GM18505 (cell line): ENCODE data around the gene SORCS3.
"Not testable (repeated sequence)": the region's sequence is repeated elsewhere in the genome, so short reads cannot be mapped to it uniquely, and the experiment has no call there.

Source experiments
- ATAC-seq: cut with Tn5 transposase; IDR thresholded peaks from one replicate; pipeline ENCODE4 v1.9.1; 2021; ENCODE audit not compliant: unreplicated experiment
- POLR2A ChIP-seq: IDR thresholded peaks from 4 replicates; pipeline ENCODE4 v1.6.1; 2011; ENCODE audit warnings: borderline replicate concordance; ENCODE audit not compliant: insufficient read depth, insufficient read length; ENCODE audit errors: extremely low read depth

The SORCS3 gene

DNA sequence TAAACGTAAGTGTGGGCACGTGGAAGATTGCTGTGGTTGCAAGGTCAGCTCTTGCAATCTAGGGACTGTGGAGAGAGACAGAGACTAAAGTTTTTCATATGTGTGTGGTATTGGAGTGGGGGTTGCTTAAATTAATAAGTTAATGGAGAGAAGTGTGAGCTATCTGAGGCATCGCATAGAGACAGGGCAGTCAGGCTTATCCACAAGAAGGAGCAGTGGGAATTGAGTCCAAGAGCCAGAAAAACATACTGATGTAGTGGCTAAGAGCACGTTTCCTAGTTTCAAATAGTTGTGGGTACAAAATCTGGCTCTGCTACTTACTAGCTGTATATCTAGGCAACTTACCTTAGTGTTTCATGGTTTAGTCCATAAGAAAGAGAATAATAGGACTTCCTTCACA is 65.8 kb downstream of the SORCS3 start:
- ATAC-seq: no peak
- no peak for TF ChIP-seq POLR2A

DNA sequence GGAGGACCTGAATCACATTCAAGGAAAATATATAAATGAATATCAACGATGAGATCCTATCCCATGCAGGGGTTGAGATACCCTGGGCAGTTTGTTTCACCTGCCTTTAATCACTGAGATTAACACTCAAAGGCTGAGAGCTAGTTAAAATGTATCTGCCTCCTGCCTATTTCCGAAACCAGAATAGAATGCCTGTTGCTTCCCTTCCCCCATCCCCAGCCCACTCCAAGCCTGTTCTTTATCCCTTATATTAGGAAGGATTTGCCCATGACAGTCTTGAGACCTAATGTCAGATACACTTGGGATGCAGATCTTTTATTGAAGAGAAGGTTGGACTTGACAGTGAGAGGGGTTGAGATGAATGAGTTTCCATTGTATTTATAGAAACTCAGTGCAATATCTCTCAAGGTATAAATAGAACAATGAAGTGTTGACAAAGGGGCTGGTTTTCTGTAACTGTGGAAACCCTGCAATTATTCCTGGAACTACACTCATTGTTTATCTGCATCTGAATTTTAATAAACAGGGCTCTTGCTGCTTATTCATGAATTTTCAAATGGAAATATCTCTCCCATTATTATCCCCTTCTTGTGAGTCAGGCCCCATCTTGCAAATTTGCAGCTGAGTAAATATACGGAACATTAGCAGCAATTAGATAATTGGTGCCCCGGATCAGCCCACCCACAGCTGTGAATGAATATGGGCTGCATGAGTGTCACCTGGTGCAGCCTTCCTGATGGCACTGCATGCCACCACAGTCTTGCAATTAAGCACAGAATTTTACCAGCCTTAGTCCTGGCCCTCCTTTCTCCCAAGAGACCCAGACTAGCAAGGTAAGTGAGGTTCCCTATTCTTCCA is 66.7 kb downstream of the SORCS3 start:
- TF ChIP-seq POLR2A: no peak
- no peak for ATAC-seq

DNA sequence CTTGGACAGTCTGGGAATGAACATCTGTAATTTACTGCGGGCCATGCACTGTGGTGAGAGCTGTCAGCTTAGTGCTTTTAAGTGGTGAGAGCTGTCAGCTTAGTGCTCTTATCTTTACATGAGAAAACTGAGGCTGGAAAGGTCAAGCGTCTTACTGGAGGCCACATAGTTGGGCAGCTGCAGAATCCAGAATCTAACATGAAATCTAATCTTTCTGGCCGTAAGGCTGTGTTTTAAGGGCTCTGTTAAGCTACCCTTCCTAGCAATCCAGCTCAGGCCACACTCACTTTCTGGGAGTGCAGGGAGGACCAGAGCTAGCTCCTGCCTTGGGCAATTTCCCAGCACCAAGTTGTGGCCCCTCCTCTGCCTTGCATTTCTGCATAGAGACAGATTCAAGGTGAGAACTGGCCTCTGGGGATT is 70.2 kb downstream of the SORCS3 start:
- TF ChIP-seq POLR2A: no peak
- no peak for ATAC-seq

DNA sequence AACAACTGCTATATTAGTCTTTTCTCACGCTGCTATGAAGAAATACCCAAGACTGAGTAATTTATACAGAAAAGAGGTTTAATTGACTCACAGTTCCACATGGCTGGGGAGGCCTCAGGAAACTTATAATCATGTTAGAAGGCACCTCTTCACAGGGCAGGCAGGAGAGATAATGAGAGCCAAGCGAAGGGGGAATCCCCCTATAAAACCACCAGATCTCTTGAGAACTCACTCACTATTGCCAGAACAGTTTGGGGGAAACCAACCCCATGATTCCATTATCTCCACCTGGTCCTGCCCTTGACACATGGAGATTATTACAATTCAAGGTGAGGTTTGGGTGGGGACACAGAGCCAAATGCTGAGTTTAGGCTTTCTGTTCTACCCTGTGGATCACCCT is 89.5 kb downstream of the SORCS3 start:
- ATAC-seq: not testable (repeated sequence)

DNA sequence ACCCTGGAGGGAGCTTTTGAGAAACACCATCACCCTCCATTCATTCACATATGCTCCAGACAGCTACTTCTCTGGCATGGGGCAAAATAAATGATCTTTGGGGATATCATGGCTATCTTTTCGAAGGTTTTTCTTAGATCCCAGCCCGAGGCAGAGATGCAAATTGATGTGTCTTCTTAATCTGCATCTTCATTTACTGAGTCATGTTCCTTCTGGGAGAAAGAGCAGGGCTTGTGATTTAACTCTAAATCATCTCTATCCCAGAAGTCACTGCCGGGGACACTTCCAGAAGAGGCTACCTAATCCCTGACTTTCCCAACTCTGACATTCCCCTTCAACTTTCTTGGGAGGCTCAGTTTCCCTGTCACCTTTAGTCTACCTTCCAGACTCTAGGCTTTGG is 90.1 kb downstream of the SORCS3 start:
- ATAC-seq: no peak
- no peak for TF ChIP-seq POLR2A

- no peak for TF ChIP-seq POLR2A
- ATAC-seq: no peak
These were observed 91.1 kb downstream of the SORCS3 start for GRCh38 chr10:104732222-104732621.

GRCh38 chr10:104734433-104734832 is 93.3 kb downstream of the SORCS3 start:
- no peak for TF ChIP-seq POLR2A
- ATAC-seq: no peak

DNA sequence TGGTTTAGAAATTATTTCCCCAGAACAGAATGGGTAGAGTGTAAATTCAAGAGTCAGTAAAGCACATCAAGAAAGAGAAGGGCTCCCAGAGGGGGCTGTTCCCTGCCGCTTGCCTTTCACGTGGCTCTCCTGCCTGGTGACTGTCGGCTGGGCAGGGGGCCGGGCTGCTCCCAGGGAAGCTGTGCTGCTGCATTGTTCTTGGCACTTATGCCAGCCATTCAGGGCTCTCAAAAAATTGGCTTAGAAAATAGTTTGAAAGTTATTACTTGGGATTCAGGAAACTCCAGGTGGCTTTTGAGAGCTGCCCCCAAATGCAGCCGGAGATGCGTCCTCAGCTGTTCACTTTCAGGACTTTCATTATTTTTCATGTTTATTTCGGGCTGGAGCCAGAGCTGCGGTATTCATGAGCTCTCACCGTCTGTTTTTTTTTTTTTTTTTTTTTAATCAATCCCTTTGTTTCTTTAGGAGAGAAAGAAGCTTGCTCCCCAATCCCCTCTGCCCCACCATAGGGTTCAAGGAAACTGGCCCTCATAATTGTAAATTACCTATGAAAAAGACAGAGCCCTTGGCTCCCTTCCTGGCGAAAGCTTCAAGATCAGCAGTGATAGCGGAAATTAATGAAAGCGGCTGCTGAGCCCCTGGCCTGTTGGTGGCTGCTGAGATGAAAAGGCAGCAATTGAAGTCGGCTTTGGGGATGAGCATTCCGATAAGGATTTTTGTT is 94.1 kb downstream of the SORCS3 start:
- TF ChIP-seq POLR2A: no peak
- ATAC-seq: no peak

GRCh38 chr10:104735757-104736391 is 94.8 kb downstream of the SORCS3 start:
- TF ChIP-seq POLR2A: no peak

GRCh38 chr10:104741127-104741526 is 100.0 kb downstream of the SORCS3 start:
- TF ChIP-seq POLR2A: no peak
- no peak for ATAC-seq

More at GRCh38 chr10:104735757-104736391, 94.8 kb downstream of the SORCS3 start:
- no peak for ATAC-seq

GRCh38 chr10:104744052-104744451 is 103.0 kb downstream of the SORCS3 start:
- ATAC-seq: no peak
- no peak for TF ChIP-seq POLR2A

DNA sequence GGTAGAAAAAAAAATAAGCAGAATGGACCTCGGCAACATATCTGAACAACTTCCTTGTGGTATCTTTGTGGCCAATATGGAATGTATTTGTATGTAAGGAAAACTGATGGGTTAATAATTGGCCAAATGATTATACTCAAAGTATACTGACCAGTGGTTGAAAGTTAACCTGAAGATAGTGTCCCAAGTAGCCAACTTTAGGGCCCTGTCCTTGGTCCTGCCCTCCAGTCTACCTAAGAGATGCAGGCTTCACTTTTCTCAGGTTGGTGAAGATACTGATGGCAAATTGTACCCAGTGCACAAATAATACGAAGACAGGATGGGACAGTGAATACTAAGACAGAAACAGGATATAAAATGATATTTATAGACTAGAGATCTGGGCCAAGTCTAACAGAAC is 109.2 kb downstream of the SORCS3 start:
- no peak for ATAC-seq
- TF ChIP-seq POLR2A: no peak

GRCh38 chr10:104762793-104763192 is 121.7 kb downstream of the SORCS3 start:
- TF ChIP-seq POLR2A: no peak
- no peak for ATAC-seq

GRCh38 chr10:104766341-104766740 is 125.3 kb downstream of the SORCS3 start:
- ATAC-seq: no peak
- no peak for TF ChIP-seq POLR2A
